B cell (primary cell): ENCODE data around the gene ZNF581. TPM values are rescaled to one million over a fixed set of nuclear protein-coding genes. Genes with fewer than 3 reads are reported as not detected.
A peak's percentile ranks its signal among the peaks of the same experiment; 100 is the strongest.

Experiments used
- ATAC-seq: fragments of 200-7000 bp; cut with Tn5 transposase; one replicate; pipeline ENCODE4 v1.10.0; 2021; ENCODE audit warnings: low read depth, mild to moderate bottlenecking, moderate number of reproducible peaks, moderate library complexity
- CTCF ChIA-PET: fragments of 350-600 bp; sonication (Branson Sonifier 250); formaldehyde crosslinking; loops from one replicate; lab custom pipeline; 2021; ENCODE audit warnings: antibody characterized with exemption, inconsistent platforms; lab: Charles Lee
- POLR2A ChIA-PET: fragments of 350-600 bp; sonication (Branson Sonifier 250); formaldehyde crosslinking; loops from one replicate; lab custom pipeline; 2021; ENCODE audit warnings: antibody characterized with exemption; lab: Charles Lee
- DNase-seq: peaks from one replicate; pipeline ENCODE4 v3.0.0; 2013
- H2AFZ ChIP-seq: 2 replicates; pipeline ENCODE4 v1.6.1; 2012; ENCODE audit warnings: mild to moderate bottlenecking, low read depth, low read length; ENCODE audit not compliant: insufficient read depth, poor library complexity, severe bottlenecking
- H3K27ac ChIP-seq, 2 donors: 1 replicate in 1 of 2; 2 replicates in 1 of 2; pipeline ENCODE4 v1.5.1; 2012 to 2013; ENCODE audit warnings: low read length in 2 of 2, mild to moderate bottlenecking in 2 of 2, moderate library complexity in 1 of 2
- H3K27me3 ChIP-seq, 4 experiments: fragments of 200-600 bp in 1 of 4; sonication (generic) in 1 of 4; replicated peaks in 1 of 4; 1 replicate in 2 of 4; 2 replicates in 2 of 4; pipeline versions ENCODE4 v1.6.1 to v1.7.0; 2013 to 2016; ENCODE audit warnings: low read length in 3 of 4, mild to moderate bottlenecking in 2 of 4, mixed read lengths in 1 of 4, moderate library complexity in 1 of 4; ENCODE audit not compliant: insufficient read depth in 4 of 4, control insufficient read depth in 3 of 4; ENCODE audit errors: control extremely low read depth in 1 of 4
- H3K36me3 ChIP-seq, 2 experiments: replicated peaks in 1 of 2; 1 replicate in 1 of 2; 2 replicates in 1 of 2; pipeline versions ENCODE4 v1.6.1 to v1.7.1; 2013; ENCODE audit warnings: low read length in 1 of 2; ENCODE audit not compliant: insufficient read depth in 2 of 2, control insufficient read depth in 1 of 2; ENCODE audit errors: control extremely low read depth in 1 of 2, extremely low read depth in 1 of 2
- H3K4me1 ChIP-seq, 2 donors: fragments of 200-600 bp in 1 of 2; sonication (generic) in 1 of 2; 1 replicate in 1 of 2; 2 replicates in 1 of 2; pipeline versions ENCODE4 v1.5.1 to v1.6.1; 2013 to 2017; ENCODE audit warnings: low read length in 2 of 2; ENCODE audit not compliant: control insufficient read depth in 2 of 2, insufficient read depth in 2 of 2
- H3K4me2 ChIP-seq: replicated peaks from 2 replicates; pipeline ENCODE3; 2012; ENCODE audit warnings: mild to moderate bottlenecking, low read depth, low read length; ENCODE audit not compliant: poor library complexity, severe bottlenecking
- H3K4me3 ChIP-seq, 5 experiments: fragments of 200-600 bp in 1 of 5; sonication (generic) in 1 of 5; 1 replicate in 3 of 5; 2 replicates in 2 of 5; pipeline versions ENCODE4 v1.5.1 to v1.7.0; 2011 to 2016; ENCODE audit warnings: low read length in 4 of 5, mild to moderate bottlenecking in 4 of 5, low read depth in 2 of 5, control low read depth in 1 of 5, moderate library complexity in 1 of 5; ENCODE audit not compliant: insufficient read depth in 1 of 5; ENCODE audit errors: control extremely low read depth in 1 of 5, extremely low read depth in 1 of 5
- H3K79me2 ChIP-seq: fragments of 200-600 bp; sonication (generic); one replicate; pipeline ENCODE4 v1.6.0; 2016; ENCODE audit warnings: low read length; ENCODE audit not compliant: control insufficient read depth, insufficient read depth
- H3K9ac ChIP-seq: fragments of 200-600 bp; sonication (generic); 2 replicates; pipeline ENCODE4 v1.6.1; 2017; ENCODE audit warnings: mild to moderate bottlenecking, low read length, moderate library complexity
- H3K9me3 ChIP-seq, 3 donors: one replicate each; pipeline versions ENCODE4 v1.6.1 to v1.7.1; 2013; ENCODE audit warnings: low read length in 2 of 3; ENCODE audit not compliant: control insufficient read depth in 2 of 3, insufficient read depth in 1 of 3; ENCODE audit errors: control extremely low read depth in 1 of 3
- H4K20me1 ChIP-seq: 2 replicates; pipeline ENCODE4 v1.6.0; 2012; ENCODE audit warnings: mild to moderate bottlenecking, low read length; ENCODE audit not compliant: insufficient read depth, control insufficient read depth, poor library complexity, severe bottlenecking
- H3K27ac Mint-ChIP-seq: one replicate; pipeline ENCODE4 v1.8.0; 2021; ENCODE audit warnings: mixed read lengths
- H3K27me3 Mint-ChIP-seq: one replicate; pipeline ENCODE4 v1.8.0; 2021; ENCODE audit warnings: mixed read lengths
- H3K4me1 Mint-ChIP-seq: one replicate; pipeline ENCODE4 v1.8.0; 2021; ENCODE audit warnings: mixed read lengths
- H3K4me3 Mint-ChIP-seq: one replicate; pipeline ENCODE4 v1.8.0; 2021; ENCODE audit warnings: mixed read lengths
- H3K9me3 Mint-ChIP-seq: one replicate; pipeline ENCODE4 v1.8.0; 2022; ENCODE audit warnings: mixed read lengths; ENCODE audit not compliant: insufficient read depth
- EZH2 ChIP-seq: IDR thresholded peaks from 2 replicates; pipeline ENCODE4 v1.6.1; 2012; ENCODE audit warnings: borderline replicate concordance, low read depth, mild to moderate bottlenecking, moderate library complexity, low read length; ENCODE audit not compliant: insufficient read depth, poor library complexity, severe bottlenecking
- WGBS: methylation state at CpG from one replicate; pipeline ENCODE4 v1.1.5; 2013; ENCODE audit warnings: missing lambda C conversion rate; ENCODE audit not compliant: insufficient coverage; 5-methylcytosine and 5-hydroxymethylcytosine counted together
- intact Hi-C: fragments of 100-400 bp; cut with micrococcal nuclease; formaldehyde crosslinking; loops from one replicate; pipeline ENCODE4 v1.10.0; 2022
- polyA plus RNA-seq: library from polyadenylated mRNA; depleted of rRNA; stranded (reverse); fragments of >200 nt; gene quantifications from 2 replicates; pipeline ENCODE4 v1.2.3, GENCODE V29; 2012
- total RNA-seq, 2 donors: library from RNA; stranded (reverse); fragments of 120-200 nt in 1 of 2; gene quantifications; 1 replicate in 1 of 2; 2 replicates in 1 of 2; pipeline versions ENCODE4 v1.2.3 to v1.2.4, GENCODE V29; 2013 to 2022
- TF ChIP-seq, protein P1 (sequence below): fragments of 200-600 bp; IDR thresholded peaks from one replicate; pipeline ENCODE4 v1.8.0; 2022; ENCODE audit warnings: antibody characterized with exemption, mild to moderate bottlenecking

Gene ZNF581
- total and polyA plus RNA-seq, 2 donors (not counting 1 experiment from before 2014, with no cell fraction given): 48.2 to 51.3 TPM

DNA sequence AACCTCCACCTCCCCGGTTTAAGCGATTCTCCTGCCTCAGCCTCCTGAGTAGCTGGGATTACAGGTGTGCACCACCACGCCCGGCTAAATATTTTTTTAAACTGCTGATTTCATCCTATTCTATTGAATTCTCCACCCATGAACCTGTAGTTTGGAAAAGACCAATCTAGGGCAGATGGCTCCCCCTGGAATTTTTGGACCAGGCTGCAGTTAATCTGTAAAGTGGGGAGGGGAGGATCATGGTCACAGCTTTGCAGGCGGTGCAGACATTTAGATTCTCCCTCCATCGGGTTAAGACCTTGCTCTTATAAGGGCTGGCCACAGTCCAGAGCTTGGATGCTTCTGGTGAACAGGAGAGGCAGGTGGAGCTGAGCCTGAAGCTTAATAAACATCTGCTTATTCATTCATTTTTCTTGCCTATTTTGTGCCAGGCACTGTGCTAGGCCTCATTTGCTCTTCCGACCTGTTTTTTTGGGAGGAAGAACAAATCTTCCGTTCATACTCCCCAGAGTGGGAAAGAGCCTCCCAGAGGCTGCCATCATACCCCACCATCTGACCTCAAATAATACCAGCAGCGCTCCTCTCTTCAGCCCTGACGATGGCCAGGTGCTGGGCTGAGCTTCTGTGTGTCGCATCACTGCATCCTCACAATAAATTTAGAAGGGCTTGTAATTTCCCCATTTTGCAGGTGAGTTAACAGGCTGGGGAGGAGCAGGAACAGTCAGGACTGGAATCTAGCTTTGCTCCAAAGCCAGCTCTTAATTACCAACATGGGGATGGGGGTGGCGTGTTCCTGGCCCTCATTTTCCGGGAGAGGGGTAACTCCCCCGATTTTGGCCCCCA, 3.7 kb downstream of the ZNF581 start:
- Histone ChIP-seq H3K4me1 (peaks cover 41 to 58% of the 10 kb centered on the region in 2 donors), H3K9me3 (no peaks in the 10 kb centered on the region), H3K27ac (peak overlapping the region; percentile 79 to 90), H4K20me1 (peaks cover 21% of the 10 kb centered on the region), H3K27me3 (no peaks in the 10 kb centered on the region), H3K79me2 (peaks cover 47% of the 10 kb centered on the region), H3K4me3 (peak overlapping the region; percentile 79 to 96 (median 90)), H3K9ac (peak overlapping the region; percentile 85), H2AFZ (peak overlapping the region; percentile 84), H3K36me3 (peaks cover 0 to 34% of the 10 kb centered on the region in 2 experiments), H3K4me2 (peak overlapping the region; percentile 86)
- peak overlapping the region; percentile 92 for H3K27ac Mint-ChIP-seq
- no peaks in the 10 kb centered on the region for H3K9me3 Mint-ChIP-seq
- TF ChIP-seq, protein P1, sequence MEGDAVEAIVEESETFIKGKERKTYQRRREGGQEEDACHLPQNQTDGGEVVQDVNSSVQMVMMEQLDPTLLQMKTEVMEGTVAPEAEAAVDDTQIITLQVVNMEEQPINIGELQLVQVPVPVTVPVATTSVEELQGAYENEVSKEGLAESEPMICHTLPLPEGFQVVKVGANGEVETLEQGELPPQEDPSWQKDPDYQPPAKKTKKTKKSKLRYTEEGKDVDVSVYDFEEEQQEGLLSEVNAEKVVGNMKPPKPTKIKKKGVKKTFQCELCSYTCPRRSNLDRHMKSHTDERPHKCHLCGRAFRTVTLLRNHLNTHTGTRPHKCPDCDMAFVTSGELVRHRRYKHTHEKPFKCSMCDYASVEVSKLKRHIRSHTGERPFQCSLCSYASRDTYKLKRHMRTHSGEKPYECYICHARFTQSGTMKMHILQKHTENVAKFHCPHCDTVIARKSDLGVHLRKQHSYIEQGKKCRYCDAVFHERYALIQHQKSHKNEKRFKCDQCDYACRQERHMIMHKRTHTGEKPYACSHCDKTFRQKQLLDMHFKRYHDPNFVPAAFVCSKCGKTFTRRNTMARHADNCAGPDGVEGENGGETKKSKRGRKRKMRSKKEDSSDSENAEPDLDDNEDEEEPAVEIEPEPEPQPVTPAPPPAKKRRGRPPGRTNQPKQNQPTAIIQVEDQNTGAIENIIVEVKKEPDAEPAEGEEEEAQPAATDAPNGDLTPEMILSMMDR: no peak
- TF ChIP-seq EZH2: no peak
- POLR2A ChIA-PET: interaction anchor here (0.5 to 2.2 kb wide), 9 partner anchors 8 to 1199 kb away, joined by 3 to 55 read pairs (median 6); partner anchors contain the start of genes FIZ1, ZNF784 and ZNF865
- ATAC-seq (peak; percentile 33), DNase-seq (peak; percentile 84)
- intact Hi-C loops: no loop called here
- peak overlapping the region; percentile 97 for H3K4me3 Mint-ChIP-seq
- 48% methylated on average over 5 of the region's 14 CpGs for WGBS
- CTCF ChIA-PET: interaction anchor here (0.7 to 7.2 kb wide), 11 partner anchors 12 to 263 kb away, joined by 3 to 131 read pairs (median 4); partner anchors contain the start of genes TMEM238 and ZNF865
- H3K4me1 Mint-ChIP-seq: peaks cover 61% of the 10 kb centered on the region
- no peaks in the 10 kb centered on the region for H3K27me3 Mint-ChIP-seq
